ENCODE results near the gene ANXA9.

- TF ChIP-seq EZH2 (IDR thresholded peaks at IDR 0.05; ENCODE audit: borderline replicate concordance, low read depth, low read length, poor library complexity, severe bottlenecking) (no peak), CTCF (conservative IDR thresholded peaks at IDR 0.05; ENCODE audit: low read depth, low read length) (no peak)
These were observed 9.6 kb upstream of the ANXA9 start for GRCh38 chr1:150972417-150972940.

All from A673 (cell line).